Stimulated activated CD8-positive, alpha-beta memory T cell treated with anti-CD3 and anti-CD28 coated beads, Interleukin-15, amount 100 ng/mL, for 48 hours (primary cell): ENCODE results near the gene CLEC2L.

Source experiments
- DNase-seq, 2 donors: peaks; one replicate each; pipeline ENCODE4 v3.0.0-alpha.2; 2020; ENCODE audit warnings: low read depth in 2 of 2

Gene CLEC2L

DNA sequence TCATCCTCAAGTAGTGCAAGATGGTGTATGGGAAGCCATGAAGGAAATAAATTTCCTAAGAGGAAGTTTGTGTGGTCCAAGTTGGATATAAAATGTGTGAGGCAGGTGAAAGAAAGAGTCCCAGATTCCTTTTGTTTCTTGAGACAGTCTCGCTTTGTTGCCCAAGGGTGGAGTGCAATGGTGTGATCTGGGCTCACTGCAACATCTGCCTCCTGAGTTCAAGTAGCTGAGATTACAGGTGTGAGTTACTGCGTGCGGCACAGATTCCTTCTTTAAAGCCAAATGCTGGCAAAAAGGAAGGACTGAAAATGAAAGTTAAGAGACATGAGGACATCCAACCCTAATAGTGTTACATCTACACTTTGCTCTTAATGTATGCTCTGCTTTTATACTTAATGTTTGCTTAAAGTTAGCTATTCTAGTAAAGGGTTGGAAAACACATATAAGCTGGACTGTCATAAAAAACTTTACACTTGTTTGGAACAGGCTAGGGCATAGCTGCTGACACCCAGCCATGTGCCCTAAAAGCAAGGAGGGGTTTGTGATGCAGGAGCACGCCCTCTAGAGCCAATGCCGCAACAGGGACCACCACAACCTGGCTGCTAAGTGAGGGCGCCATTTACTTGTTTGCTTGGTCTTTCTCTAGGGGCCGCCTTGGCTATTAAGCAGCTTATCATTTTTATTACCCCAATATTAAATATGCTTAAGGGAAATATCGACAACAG is 34.5 kb downstream of the CLEC2L start:
- no peak for DNase-seq

GRCh38 chr7:139559364-139560105 is 36.0 kb downstream of the CLEC2L start:
- DNase-seq, result no peak

- DNase-seq, result no peak
Observed at GRCh38 chr7:139560199-139560598, 36.7 kb downstream of the CLEC2L start.

DNA sequence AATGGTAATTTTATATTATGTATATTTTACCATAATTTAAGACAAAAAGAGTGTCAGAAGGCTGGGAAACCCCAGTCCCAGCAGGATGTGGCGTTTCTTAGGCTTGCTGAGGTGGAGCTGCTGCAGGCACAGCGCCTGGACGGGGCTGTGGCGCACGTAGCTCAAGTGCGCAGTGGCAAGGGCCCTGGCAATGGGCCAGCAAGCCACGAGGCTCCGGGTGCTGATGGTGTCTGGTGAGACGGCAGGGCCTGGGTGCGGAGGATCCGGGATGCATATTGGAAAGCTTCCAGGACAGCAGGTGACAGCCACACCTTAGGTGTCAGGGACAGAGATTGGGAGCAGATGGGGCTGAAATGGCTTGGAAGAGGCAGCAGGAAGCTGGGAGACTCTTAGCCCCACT is 37.2 kb downstream of the CLEC2L start:
- DNase-seq, result no peak

DNA sequence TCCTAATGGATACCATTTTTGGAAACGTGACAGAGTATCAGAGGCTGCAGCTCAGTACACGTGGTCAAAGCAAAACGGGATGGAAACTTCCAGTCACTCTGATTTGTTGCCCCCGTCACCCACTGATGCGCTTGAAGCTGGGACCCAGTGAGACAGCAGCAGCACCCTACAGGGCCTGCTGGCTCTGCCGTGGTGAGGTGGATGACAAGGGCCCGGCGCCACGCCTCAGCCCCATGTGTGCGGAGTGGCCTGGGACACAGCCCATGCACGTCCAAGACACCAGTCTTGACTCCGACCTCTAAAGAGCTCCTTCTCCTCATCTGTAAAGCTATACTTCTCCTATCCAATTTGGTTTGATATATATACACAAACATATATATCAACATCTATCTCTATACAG is 39.0 kb downstream of the CLEC2L start:
- no peak for DNase-seq

- no peak for DNase-seq
Observed at GRCh38 chr7:139562961-139563565, 39.6 kb downstream of the CLEC2L start.

- DNase-seq, result no peak
Observed at GRCh38 chr7:139563856-139564255, 40.4 kb downstream of the CLEC2L start.

DNA sequence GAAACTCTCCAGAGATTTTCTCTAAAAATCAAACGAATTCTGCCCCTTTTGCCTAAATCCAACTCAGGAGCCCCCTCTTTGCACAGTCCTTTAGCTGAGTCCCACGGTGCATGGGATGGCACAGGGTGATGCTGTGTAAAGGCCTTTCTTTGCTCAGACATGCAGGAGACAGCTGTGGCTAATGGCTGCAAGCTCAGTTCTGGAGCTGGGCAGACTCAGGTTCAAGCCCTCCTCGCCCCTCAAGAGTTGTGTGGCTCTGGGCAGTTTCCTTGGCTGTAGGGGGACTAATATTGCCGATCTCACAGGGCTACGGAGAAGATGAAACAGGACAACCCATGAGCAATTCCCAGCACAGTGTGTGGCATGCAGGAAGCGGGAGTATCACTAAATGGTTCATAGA is 42.6 kb downstream of the CLEC2L start:
- no peak for DNase-seq

DNA sequence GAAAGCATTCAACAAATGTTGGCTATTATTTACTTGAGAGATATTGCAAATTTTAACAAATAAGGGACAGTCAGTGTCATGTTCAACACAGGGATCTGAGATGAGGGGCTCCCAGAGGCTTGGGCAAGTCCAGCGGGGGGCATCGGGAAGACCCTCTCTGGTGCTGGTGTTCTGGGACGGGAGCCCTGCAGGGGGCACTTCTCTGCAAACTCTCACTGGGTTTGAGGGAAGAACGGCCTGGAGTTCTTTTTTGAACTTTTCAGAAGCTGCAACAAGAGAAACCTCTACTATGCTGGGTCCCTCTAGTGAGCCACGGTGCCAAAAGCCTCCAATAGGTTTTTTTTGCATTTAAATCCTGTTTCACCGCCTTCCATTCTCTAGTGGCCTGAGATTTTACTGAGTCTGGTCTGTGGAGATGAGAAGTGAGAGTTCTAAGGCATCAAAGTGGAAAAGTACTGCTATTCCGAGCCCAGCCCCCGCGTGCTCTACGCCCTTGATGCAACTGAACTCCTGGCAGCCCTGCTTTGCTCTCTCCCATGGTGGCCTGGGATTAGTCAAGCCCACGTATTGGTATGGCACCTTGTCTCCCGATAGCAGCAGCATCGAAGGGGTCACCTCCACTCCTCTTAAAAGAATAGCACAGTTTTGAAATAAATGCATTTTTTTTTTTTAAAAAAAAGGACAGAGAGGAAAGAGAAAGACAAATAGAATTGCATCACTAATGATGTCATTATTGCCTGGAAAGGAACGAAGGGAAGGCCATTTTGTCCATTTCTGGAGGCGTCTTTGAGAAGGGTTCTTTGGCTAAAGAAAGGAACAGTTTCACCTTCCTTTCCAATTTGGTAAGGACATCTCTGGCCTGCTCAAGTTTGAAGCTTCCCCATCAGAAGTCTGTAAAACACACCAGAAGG is 43.5 kb downstream of the CLEC2L start:
- no peak for DNase-seq

GRCh38 chr7:139567647-139568345 is 44.3 kb downstream of the CLEC2L start:
- no peak for DNase-seq

GRCh38 chr7:139568346-139568675 is 44.8 kb downstream of the CLEC2L start:
- no peak for DNase-seq

- DNase-seq, result no peak
Observed at GRCh38 chr7:139568813-139569490, 45.5 kb downstream of the CLEC2L start.

- no peak for DNase-seq
Observed at GRCh38 chr7:139570119-139570518, 46.6 kb downstream of the CLEC2L start.

GRCh38 chr7:139570626-139571025 is 47.1 kb downstream of the CLEC2L start:
- DNase-seq, result no peak

GRCh38 chr7:139571190-139571589 is 47.7 kb downstream of the CLEC2L start:
- DNase-seq, result no peak

- DNase-seq, result no peak
Observed at GRCh38 chr7:139571651-139572050, 48.2 kb downstream of the CLEC2L start.

DNA sequence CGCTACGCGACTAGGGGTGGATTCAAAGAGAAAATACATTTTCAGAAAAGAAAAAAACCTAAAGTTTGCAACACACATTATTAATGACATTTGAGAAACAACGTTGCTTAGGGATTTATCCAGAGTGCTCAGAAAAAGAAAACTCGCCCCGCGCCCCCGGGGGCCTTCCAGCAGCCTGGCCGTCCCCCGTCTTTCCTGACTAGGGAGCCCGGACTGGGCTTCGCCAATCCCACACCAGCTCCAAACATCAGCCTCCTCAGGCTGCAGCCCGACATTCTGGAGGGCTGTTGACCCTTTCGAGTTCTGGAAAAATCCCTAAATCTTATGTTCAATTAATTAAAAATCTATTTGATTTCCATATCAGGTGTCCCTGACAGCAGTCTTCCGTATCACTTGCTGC is 48.6 kb downstream of the CLEC2L start:
- DNase-seq, result no peak

- DNase-seq, result no peak
Observed at GRCh38 chr7:139572704-139573385, 49.4 kb downstream of the CLEC2L start.

DNA sequence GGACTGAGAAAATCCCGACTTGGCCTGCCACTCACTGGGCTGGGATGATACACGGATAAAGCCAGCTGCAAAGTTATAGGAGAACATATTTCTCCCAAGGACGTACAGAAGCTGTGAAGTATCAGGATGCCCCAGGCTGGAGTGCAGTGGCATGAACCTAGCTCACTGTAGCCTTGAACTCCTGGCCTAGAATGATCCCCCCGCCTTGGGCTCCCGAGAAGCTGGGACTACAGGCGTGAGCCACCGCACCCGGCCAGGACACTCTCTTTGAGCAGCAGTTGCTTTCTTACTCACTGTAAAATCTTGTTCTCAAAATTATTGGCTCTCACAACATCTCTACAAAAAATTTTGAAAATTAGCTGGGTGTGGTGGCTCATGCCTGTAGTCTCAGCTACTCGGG is 50.4 kb downstream of the CLEC2L start:
- DNase-seq, result no peak

DNA sequence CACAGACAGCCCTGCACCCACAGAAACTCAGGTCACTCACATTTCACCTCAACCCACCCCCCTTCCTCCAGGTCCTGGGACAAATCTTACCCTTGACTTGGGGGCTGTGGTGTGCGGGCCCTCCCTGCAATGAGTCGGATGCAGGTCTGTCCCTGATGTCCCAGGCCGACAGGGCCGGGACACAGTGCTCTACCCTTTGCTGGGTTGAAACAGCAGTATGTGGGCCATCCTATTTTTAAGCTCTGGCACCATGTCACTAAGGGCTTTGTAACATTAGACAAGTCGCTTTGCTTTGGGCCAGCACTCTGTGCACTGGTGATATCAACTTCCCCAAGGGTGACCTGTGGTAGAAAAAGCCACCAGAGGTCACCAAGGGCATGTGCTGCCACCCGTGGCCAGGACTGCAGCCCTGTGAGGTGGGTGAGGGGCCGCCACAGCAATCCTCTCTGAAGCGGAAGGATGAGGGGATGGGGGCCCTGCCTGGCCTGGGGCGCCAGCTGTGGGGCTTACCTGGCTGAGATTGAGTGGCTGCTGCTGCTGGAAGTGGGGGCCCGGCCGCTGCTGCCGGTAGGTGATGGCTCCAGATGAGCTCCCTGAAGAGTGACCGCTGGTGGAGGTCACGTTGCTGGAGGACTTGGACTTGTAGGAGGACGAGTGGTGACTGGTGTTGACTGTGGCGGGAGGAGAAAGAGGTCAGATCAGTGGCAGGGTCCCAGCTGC is 51.3 kb downstream of the CLEC2L start:
- no peak for DNase-seq
